Measurements from ENCODE around the gene NNAT.

NNAT gene

GRCh38 chr20:37503256-37503927 is 17.7 kb upstream of the NNAT start:
- Histone ChIP-seq H3K27ac (ENCODE audit: low read length) (no peak overlapping the region), H3K4me3 (ENCODE audit: low read depth in 1 of 2, low read length in 2 of 2) (no peak overlapping the region)

GRCh38 chr20:37504404-37505096 is 16.5 kb upstream of the NNAT start:
- H3K36me3 ChIP-seq (ENCODE audit: control insufficient read depth in 1 of 2, insufficient read depth in 2 of 2, low read length in 2 of 2) = peaks cover 6% of the 10 kb centered on the region in 2 donors
- no peaks in the 10 kb centered on the region for H3K27me3 ChIP-seq (ENCODE audit: low read depth, low read length)
- no peaks in the 10 kb centered on the region for H3K9me3 ChIP-seq (ENCODE audit: control insufficient read depth in 1 of 2, low read length in 2 of 2)
- H3K4me3 ChIP-seq (ENCODE audit: low read depth in 1 of 2, low read length in 2 of 2) = no peak overlapping the region
- no peak overlapping the region for H3K27ac ChIP-seq (ENCODE audit: low read length)
- no peaks in the 10 kb centered on the region for H3K4me1 ChIP-seq (ENCODE audit: control insufficient read depth in 1 of 2, insufficient read depth in 2 of 2, low read length in 2 of 2)

More at GRCh38 chr20:37503256-37503927, 17.7 kb upstream of the NNAT start:
- H3K4me1 ChIP-seq (ENCODE audit: control insufficient read depth in 1 of 2, insufficient read depth in 2 of 2, low read length in 2 of 2) = no peaks in the 10 kb centered on the region
- no peaks in the 10 kb centered on the region for H3K9me3 ChIP-seq (ENCODE audit: control insufficient read depth in 1 of 2, low read length in 2 of 2)
- no peaks in the 10 kb centered on the region for H3K36me3 ChIP-seq (ENCODE audit: control insufficient read depth in 1 of 2, insufficient read depth in 2 of 2, low read length in 2 of 2)
- H3K27me3 ChIP-seq (ENCODE audit: low read depth, low read length) = no peaks in the 10 kb centered on the region

- Histone ChIP-seq H3K4me3 (ENCODE audit: low read depth in 1 of 2, low read length in 2 of 2) (no peak overlapping the region), H3K27ac (ENCODE audit: low read length) (no peak overlapping the region), H3K27me3 (ENCODE audit: low read depth, low read length) (no peaks in the 10 kb centered on the region), H3K4me1 (ENCODE audit: control insufficient read depth in 1 of 2, insufficient read depth in 2 of 2, low read length in 2 of 2) (no peaks in the 10 kb centered on the region), H3K36me3 (ENCODE audit: control insufficient read depth in 1 of 2, insufficient read depth in 2 of 2, low read length in 2 of 2) (peaks cover 6 to 9% of the 10 kb centered on the region in 2 donors), H3K9me3 (ENCODE audit: control insufficient read depth in 1 of 2, low read length in 2 of 2) (no peaks in the 10 kb centered on the region)
Measured at GRCh38 chr20:37505263-37506151, 15.5 kb upstream of the NNAT start.

GRCh38 chr20:37506152-37506725 is 14.8 kb upstream of the NNAT start:
- Histone ChIP-seq H3K4me3 (ENCODE audit: low read depth in 1 of 2, low read length in 2 of 2) (no peak overlapping the region), H3K27me3 (ENCODE audit: low read depth, low read length) (no peaks in the 10 kb centered on the region), H3K36me3 (ENCODE audit: control insufficient read depth in 1 of 2, insufficient read depth in 2 of 2, low read length in 2 of 2) (peaks cover 9 to 17% of the 10 kb centered on the region in 2 donors), H3K4me1 (ENCODE audit: control insufficient read depth in 1 of 2, insufficient read depth in 2 of 2, low read length in 2 of 2) (no peaks in the 10 kb centered on the region), H3K27ac (ENCODE audit: low read length) (no peak overlapping the region), H3K9me3 (ENCODE audit: control insufficient read depth in 1 of 2, low read length in 2 of 2) (no peaks in the 10 kb centered on the region)

- H3K4me1 ChIP-seq (ENCODE audit: control insufficient read depth in 1 of 2, insufficient read depth in 2 of 2, low read length in 2 of 2) = no peaks in the 10 kb centered on the region
- H3K27me3 ChIP-seq (ENCODE audit: low read depth, low read length) = no peaks in the 10 kb centered on the region
- H3K27ac ChIP-seq (ENCODE audit: low read length) = no peak overlapping the region
- peaks cover 31 to 37% of the 10 kb centered on the region in 2 donors for H3K36me3 ChIP-seq (ENCODE audit: control insufficient read depth in 1 of 2, insufficient read depth in 2 of 2, low read length in 2 of 2)
- no peaks in the 10 kb centered on the region for H3K9me3 ChIP-seq (ENCODE audit: control insufficient read depth in 1 of 2, low read length in 2 of 2)
- no peak overlapping the region for H3K4me3 ChIP-seq (ENCODE audit: low read depth in 1 of 2, low read length in 2 of 2)
Measured at GRCh38 chr20:37510226-37510625, 10.8 kb upstream of the NNAT start.

GRCh38 chr20:37511610-37512275 is 9.3 kb upstream of the NNAT start:
- Histone ChIP-seq H3K27me3 (ENCODE audit: low read depth, low read length) (no peaks in the 10 kb centered on the region), H3K4me3 (ENCODE audit: low read depth in 1 of 2, low read length in 2 of 2) (no peak overlapping the region), H3K27ac (ENCODE audit: low read length) (no peak overlapping the region), H3K9me3 (ENCODE audit: control insufficient read depth in 1 of 2, low read length in 2 of 2) (no peaks in the 10 kb centered on the region), H3K4me1 (ENCODE audit: control insufficient read depth in 1 of 2, insufficient read depth in 2 of 2, low read length in 2 of 2) (peaks cover 0 to 13% of the 10 kb centered on the region in 2 donors), H3K36me3 (ENCODE audit: control insufficient read depth in 1 of 2, insufficient read depth in 2 of 2, low read length in 2 of 2) (peaks cover 31 to 41% of the 10 kb centered on the region in 2 donors)

GRCh38 chr20:37513779-37514359 is 7.2 kb upstream of the NNAT start:
- no peak overlapping the region for H3K4me3 ChIP-seq (ENCODE audit: low read depth in 1 of 2, low read length in 2 of 2)
- H3K27me3 ChIP-seq (ENCODE audit: low read depth, low read length) = no peaks in the 10 kb centered on the region
- H3K9me3 ChIP-seq (ENCODE audit: control insufficient read depth in 1 of 2, low read length in 2 of 2) = no peaks in the 10 kb centered on the region
- peaks cover 0 to 33% of the 10 kb centered on the region in 2 donors for H3K4me1 ChIP-seq (ENCODE audit: control insufficient read depth in 1 of 2, insufficient read depth in 2 of 2, low read length in 2 of 2)
- no peak overlapping the region for H3K27ac ChIP-seq (ENCODE audit: low read length)
- H3K36me3 ChIP-seq (ENCODE audit: control insufficient read depth in 1 of 2, insufficient read depth in 2 of 2, low read length in 2 of 2) = peaks cover 30 to 44% of the 10 kb centered on the region in 2 donors

- no peak overlapping the region for H3K4me3 ChIP-seq (ENCODE audit: low read depth in 1 of 2, low read length in 2 of 2)
- H3K27me3 ChIP-seq (ENCODE audit: low read depth, low read length) = no peaks in the 10 kb centered on the region
- H3K27ac ChIP-seq (ENCODE audit: low read length) = no peak overlapping the region
- peaks cover 0 to 52% of the 10 kb centered on the region in 2 donors for H3K4me1 ChIP-seq (ENCODE audit: control insufficient read depth in 1 of 2, insufficient read depth in 2 of 2, low read length in 2 of 2)
- H3K9me3 ChIP-seq (ENCODE audit: control insufficient read depth in 1 of 2, low read length in 2 of 2) = no peaks in the 10 kb centered on the region
- peaks cover 25 to 33% of the 10 kb centered on the region in 2 donors for H3K36me3 ChIP-seq (ENCODE audit: control insufficient read depth in 1 of 2, insufficient read depth in 2 of 2, low read length in 2 of 2)
Measured at GRCh38 chr20:37515876-37516275, 5.2 kb upstream of the NNAT start.

GRCh38 chr20:37516811-37517750 is 4.0 kb upstream of the NNAT start:
- H3K4me1 ChIP-seq (ENCODE audit: control insufficient read depth in 1 of 2, insufficient read depth in 2 of 2, low read length in 2 of 2) = peaks cover 0 to 58% of the 10 kb centered on the region in 2 donors
- no peak overlapping the region for H3K4me3 ChIP-seq (ENCODE audit: low read depth in 1 of 2, low read length in 2 of 2)
- no peak overlapping the region for H3K27ac ChIP-seq (ENCODE audit: low read length)
- no peaks in the 10 kb centered on the region for H3K27me3 ChIP-seq (ENCODE audit: low read depth, low read length)
- no peaks in the 10 kb centered on the region for H3K9me3 ChIP-seq (ENCODE audit: control insufficient read depth in 1 of 2, low read length in 2 of 2)
- peaks cover 15 to 23% of the 10 kb centered on the region in 2 donors for H3K36me3 ChIP-seq (ENCODE audit: control insufficient read depth in 1 of 2, insufficient read depth in 2 of 2, low read length in 2 of 2)

GRCh38 chr20:37518059-37518458 is 3.0 kb upstream of the NNAT start:
- Histone ChIP-seq H3K9me3 (ENCODE audit: control insufficient read depth in 1 of 2, low read length in 2 of 2) (no peaks in the 10 kb centered on the region), H3K27ac (ENCODE audit: low read length) (no peak overlapping the region), H3K4me3 (ENCODE audit: low read depth in 1 of 2, low read length in 2 of 2) (no peak overlapping the region), H3K4me1 (ENCODE audit: control insufficient read depth in 1 of 2, insufficient read depth in 2 of 2, low read length in 2 of 2) (peaks cover 0 to 62% of the 10 kb centered on the region in 2 donors), H3K27me3 (ENCODE audit: low read depth, low read length) (no peaks in the 10 kb centered on the region), H3K36me3 (ENCODE audit: control insufficient read depth in 1 of 2, insufficient read depth in 2 of 2, low read length in 2 of 2) (peaks cover 10 to 23% of the 10 kb centered on the region in 2 donors)

Data from muscle layer of duodenum (tissue), 2 donors.